GM12878 (cell line): Measurements from ENCODE around the gene NCAPD2. TPM values are rescaled to one million over a fixed set of nuclear protein-coding genes. Genes with fewer than 3 reads are reported as not detected.
A peak's percentile ranks its signal among the peaks of the same experiment; 100 is the strongest.

Experiments used
- BCL11A ChIP-seq: IDR thresholded peaks from 2 replicates; pipeline ENCODE4 v1.6.1; 2011; ENCODE audit warnings: low read depth, low read length
- CBX3 ChIP-seq: fragments of 200-600 bp; sonication (generic); IDR thresholded peaks from 2 replicates; pipeline ENCODE4 v1.6.1; 2016; ENCODE audit warnings: low read depth, borderline replicate concordance
- CREB1 ChIP-seq: IDR thresholded peaks from 2 replicates; pipeline ENCODE4 v1.6.1; 2012; ENCODE audit warnings: low read depth, mild to moderate bottlenecking, inconsistent platforms
- CREM ChIP-seq: IDR thresholded peaks from 2 replicates; pipeline ENCODE4 v1.6.1; 2014; ENCODE audit warnings: antibody characterized with exemption, low read depth
- GATAD2B ChIP-seq: fragments of 450-650 bp; conservative IDR thresholded peaks from 2 replicates; pipeline ENCODE4 v1.6.1; 2017; ENCODE audit warnings: low read depth, mild to moderate bottlenecking, moderate library complexity
- MXI1 ChIP-seq: fragments of 150-350 bp; IDR thresholded peaks from 2 replicates; pipeline ENCODE4 v1.6.1; 2011; ENCODE audit warnings: low read depth, mild to moderate bottlenecking, inconsistent platforms, low read length, improper control_type of control experiment
- NRF1 ChIP-seq: conservative IDR thresholded peaks from 2 replicates; pipeline ENCODE4 v1.6.1; 2011; ENCODE audit warnings: mild to moderate bottlenecking, low read depth, low read length, improper control_type of control experiment
- POLR2A ChIP-seq: IDR thresholded peaks from 2 replicates; pipeline ENCODE4 v1.6.1; 2011; ENCODE audit warnings: low read depth, mild to moderate bottlenecking, low read length
- SMAD1 ChIP-seq: fragments of 450-650 bp; IDR thresholded peaks from 2 replicates; pipeline ENCODE4 v1.6.1; 2018; ENCODE audit warnings: mild to moderate bottlenecking, low read depth; ENCODE audit not compliant: partially characterized antibody
- SMAD5 ChIP-seq: IDR thresholded peaks from 2 replicates; pipeline ENCODE4 v1.6.1; 2016; ENCODE audit warnings: antibody characterized with exemption, low read depth
- SUZ12 ChIP-seq: fragments of 200-600 bp; sonication (generic); IDR thresholded peaks from one replicate; pipeline ENCODE4 v1.6.1; 2018; ENCODE audit warnings: antibody characterized with exemption, mild to moderate bottlenecking; ENCODE audit not compliant: unreplicated experiment
- ZNF384 ChIP-seq: IDR thresholded peaks from 2 replicates; pipeline ENCODE4 v1.6.1; 2012; ENCODE audit warnings: low read depth, mild to moderate bottlenecking, low read length, improper control_type of control experiment, borderline replicate concordance
- polyA plus RNA-seq, 11 experiments: library from polyadenylated mRNA; depleted of rRNA in 4 of 11; unstranded in 6 of 11; stranded (reverse) in 5 of 11; fragments of >200 nt; fragmentation: Nextera tagmentation in 4 of 11; fragmentation: Illumina TruSeq in 1 of 11; extraction: Ambion mirVana in 4 of 11; extraction: Trizol in 1 of 11; gene quantifications; 1 replicate in 1 of 11; 2 replicates in 10 of 11; pipeline versions ENCODE4 v1.2.1 to v1.2.3, GENCODE V29; 2011 to 2016; ENCODE audit warnings: inconsistent platforms in 2 of 11, missing spikeins in 2 of 11, low read depth in 1 of 11
- total RNA-seq, 4 experiments: library from RNA; depleted of rRNA in 3 of 4; stranded (reverse); fragments of >200 nt in 3 of 4; fragmentation: Illumina TruSeq in 1 of 4; extraction: Trizol in 1 of 4; gene quantifications; 2 replicates each; pipeline versions ENCODE4 v1.2.1 to v1.2.3, GENCODE V29; 2013 to 2021
- TF ChIP-seq, protein P1 (sequence below): IDR thresholded peaks from 2 replicates; pipeline ENCODE4 v1.6.1; 2012; ENCODE audit warnings: mild to moderate bottlenecking, low read depth, low read length
- TF ChIP-seq, protein P2 (sequence below): fragments of 450-650 bp; IDR thresholded peaks from 2 replicates; pipeline ENCODE4 v1.6.1; 2017; ENCODE audit warnings: low read depth, mild to moderate bottlenecking, moderate library complexity
- TF ChIP-seq, protein P3 (sequence below): fragments of 450-650 bp; IDR thresholded peaks from 2 replicates; pipeline ENCODE4 v1.6.1; 2016; ENCODE audit warnings: mild to moderate bottlenecking, moderate library complexity, borderline replicate concordance
- TF ChIP-seq, protein P4 (sequence below): fragments of 150-350 bp; IDR thresholded peaks from 2 replicates; pipeline ENCODE4 v1.6.1; 2016; ENCODE audit warnings: low read depth, low read length

Gene NCAPD2
- total and polyA plus RNA-seq, 10 of the 15 experiments (the other 5 are each of a cell fraction or from before 2014, with no cell fraction given): 24.2 to 160 (median 110) TPM

DNA sequence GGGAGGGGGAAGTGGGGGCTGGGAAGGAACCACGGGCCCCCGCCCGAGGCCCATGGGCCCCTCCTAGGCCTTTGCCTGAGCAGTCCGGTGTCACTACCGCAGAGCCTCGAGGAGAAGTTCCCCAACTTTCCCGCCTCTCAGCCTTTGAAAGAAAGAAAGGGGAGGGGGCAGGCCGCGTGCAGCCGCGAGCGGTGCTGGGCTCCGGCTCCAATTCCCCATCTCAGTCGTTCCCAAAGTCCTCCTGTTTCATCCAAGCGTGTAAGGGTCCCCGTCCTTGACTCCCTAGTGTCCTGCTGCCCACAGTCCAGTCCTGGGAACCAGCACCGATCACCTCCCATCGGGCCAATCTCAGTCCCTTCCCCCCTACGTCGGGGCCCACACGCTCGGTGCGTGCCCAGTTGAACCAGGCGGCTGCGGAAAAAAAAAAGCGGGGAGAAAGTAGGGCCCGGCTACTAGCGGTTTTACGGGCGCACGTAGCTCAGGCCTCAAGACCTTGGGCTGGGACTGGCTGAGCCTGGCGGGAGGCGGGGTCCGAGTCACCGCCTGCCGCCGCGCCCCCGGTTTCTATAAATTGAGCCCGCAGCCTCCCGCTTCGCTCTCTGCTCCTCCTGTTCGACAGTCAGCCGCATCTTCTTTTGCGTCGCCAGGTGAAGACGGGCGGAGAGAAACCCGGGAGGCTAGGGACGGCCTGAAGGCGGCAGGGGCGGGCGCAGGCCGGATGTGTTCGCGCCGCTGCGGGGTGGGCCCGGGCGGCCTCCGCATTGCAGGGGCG lies 40.2 kb downstream of the NCAPD2 start, which contains the start of gene GAPDH (continued):
- TF ChIP-seq, protein P1, sequence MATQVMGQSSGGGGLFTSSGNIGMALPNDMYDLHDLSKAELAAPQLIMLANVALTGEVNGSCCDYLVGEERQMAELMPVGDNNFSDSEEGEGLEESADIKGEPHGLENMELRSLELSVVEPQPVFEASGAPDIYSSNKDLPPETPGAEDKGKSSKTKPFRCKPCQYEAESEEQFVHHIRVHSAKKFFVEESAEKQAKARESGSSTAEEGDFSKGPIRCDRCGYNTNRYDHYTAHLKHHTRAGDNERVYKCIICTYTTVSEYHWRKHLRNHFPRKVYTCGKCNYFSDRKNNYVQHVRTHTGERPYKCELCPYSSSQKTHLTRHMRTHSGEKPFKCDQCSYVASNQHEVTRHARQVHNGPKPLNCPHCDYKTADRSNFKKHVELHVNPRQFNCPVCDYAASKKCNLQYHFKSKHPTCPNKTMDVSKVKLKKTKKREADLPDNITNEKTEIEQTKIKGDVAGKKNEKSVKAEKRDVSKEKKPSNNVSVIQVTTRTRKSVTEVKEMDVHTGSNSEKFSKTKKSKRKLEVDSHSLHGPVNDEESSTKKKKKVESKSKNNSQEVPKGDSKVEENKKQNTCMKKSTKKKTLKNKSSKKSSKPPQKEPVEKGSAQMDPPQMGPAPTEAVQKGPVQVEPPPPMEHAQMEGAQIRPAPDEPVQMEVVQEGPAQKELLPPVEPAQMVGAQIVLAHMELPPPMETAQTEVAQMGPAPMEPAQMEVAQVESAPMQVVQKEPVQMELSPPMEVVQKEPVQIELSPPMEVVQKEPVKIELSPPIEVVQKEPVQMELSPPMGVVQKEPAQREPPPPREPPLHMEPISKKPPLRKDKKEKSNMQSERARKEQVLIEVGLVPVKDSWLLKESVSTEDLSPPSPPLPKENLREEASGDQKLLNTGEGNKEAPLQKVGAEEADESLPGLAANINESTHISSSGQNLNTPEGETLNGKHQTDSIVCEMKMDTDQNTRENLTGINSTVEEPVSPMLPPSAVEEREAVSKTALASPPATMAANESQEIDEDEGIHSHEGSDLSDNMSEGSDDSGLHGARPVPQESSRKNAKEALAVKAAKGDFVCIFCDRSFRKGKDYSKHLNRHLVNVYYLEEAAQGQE: no peak
- TF ChIP-seq SMAD5 (peak; percentile 98), SMAD1 (peak; percentile 91), GATAD2B (0 out of 2 replicates have a peak, but pooled peaks have one; percentile 29), SUZ12 (no peak), BCL11A (no peak; the same call in 1 of the 2 replicates), CREM (peak; percentile 68; the same call in 1 of the 2 replicates), CBX3 (no peak), ZNF384 (peak; percentile 96), MXI1 (peak; percentile 83), NRF1 (no peak), POLR2A (peak; percentile 96), CREB1 (no peak)
- TF ChIP-seq, protein P2, sequence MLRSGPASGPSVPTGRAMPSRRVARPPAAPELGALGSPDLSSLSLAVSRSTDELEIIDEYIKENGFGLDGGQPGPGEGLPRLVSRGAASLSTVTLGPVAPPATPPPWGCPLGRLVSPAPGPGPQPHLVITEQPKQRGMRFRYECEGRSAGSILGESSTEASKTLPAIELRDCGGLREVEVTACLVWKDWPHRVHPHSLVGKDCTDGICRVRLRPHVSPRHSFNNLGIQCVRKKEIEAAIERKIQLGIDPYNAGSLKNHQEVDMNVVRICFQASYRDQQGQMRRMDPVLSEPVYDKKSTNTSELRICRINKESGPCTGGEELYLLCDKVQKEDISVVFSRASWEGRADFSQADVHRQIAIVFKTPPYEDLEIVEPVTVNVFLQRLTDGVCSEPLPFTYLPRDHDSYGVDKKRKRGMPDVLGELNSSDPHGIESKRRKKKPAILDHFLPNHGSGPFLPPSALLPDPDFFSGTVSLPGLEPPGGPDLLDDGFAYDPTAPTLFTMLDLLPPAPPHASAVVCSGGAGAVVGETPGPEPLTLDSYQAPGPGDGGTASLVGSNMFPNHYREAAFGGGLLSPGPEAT: peak; percentile 88
- TF ChIP-seq, protein P3, sequence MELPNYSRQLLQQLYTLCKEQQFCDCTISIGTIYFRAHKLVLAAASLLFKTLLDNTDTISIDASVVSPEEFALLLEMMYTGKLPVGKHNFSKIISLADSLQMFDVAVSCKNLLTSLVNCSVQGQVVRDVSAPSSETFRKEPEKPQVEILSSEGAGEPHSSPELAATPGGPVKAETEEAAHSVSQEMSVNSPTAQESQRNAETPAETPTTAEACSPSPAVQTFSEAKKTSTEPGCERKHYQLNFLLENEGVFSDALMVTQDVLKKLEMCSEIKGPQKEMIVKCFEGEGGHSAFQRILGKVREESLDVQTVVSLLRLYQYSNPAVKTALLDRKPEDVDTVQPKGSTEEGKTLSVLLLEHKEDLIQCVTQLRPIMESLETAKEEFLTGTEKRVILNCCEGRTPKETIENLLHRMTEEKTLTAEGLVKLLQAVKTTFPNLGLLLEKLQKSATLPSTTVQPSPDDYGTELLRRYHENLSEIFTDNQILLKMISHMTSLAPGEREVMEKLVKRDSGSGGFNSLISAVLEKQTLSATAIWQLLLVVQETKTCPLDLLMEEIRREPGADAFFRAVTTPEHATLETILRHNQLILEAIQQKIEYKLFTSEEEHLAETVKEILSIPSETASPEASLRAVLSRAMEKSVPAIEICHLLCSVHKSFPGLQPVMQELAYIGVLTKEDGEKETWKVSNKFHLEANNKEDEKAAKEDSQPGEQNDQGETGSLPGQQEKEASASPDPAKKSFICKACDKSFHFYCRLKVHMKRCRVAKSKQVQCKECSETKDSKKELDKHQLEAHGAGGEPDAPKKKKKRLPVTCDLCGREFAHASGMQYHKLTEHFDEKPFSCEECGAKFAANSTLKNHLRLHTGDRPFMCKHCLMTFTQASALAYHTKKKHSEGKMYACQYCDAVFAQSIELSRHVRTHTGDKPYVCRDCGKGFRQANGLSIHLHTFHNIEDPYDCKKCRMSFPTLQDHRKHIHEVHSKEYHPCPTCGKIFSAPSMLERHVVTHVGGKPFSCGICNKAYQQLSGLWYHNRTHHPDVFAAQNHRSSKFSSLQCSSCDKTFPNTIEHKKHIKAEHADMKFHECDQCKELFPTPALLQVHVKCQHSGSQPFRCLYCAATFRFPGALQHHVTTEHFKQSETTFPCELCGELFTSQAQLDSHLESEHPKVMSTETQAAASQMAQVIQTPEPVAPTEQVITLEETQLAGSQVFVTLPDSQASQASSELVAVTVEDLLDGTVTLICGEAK: peak; percentile 70; the same call in 1 of the 2 replicates
- TF ChIP-seq, protein P4, sequence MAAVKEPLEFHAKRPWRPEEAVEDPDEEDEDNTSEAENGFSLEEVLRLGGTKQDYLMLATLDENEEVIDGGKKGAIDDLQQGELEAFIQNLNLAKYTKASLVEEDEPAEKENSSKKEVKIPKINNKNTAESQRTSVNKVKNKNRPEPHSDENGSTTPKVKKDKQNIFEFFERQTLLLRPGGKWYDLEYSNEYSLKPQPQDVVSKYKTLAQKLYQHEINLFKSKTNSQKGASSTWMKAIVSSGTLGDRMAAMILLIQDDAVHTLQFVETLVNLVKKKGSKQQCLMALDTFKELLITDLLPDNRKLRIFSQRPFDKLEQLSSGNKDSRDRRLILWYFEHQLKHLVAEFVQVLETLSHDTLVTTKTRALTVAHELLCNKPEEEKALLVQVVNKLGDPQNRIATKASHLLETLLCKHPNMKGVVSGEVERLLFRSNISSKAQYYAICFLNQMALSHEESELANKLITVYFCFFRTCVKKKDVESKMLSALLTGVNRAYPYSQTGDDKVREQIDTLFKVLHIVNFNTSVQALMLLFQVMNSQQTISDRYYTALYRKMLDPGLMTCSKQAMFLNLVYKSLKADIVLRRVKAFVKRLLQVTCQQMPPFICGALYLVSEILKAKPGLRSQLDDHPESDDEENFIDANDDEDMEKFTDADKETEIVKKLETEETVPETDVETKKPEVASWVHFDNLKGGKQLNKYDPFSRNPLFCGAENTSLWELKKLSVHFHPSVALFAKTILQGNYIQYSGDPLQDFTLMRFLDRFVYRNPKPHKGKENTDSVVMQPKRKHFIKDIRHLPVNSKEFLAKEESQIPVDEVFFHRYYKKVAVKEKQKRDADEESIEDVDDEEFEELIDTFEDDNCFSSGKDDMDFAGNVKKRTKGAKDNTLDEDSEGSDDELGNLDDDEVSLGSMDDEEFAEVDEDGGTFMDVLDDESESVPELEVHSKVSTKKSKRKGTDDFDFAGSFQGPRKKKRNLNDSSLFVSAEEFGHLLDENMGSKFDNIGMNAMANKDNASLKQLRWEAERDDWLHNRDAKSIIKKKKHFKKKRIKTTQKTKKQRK: no peak
